ENCODE measurements around the gene NADSYN1. TPM values are rescaled to one million over a fixed set of nuclear protein-coding genes. Genes with fewer than 3 reads are reported as not detected.

Gene NADSYN1
- total and polyA plus RNA-seq, 2 experiments from 2014 or later, result 35.6 to 54.9 TPM

DNA sequence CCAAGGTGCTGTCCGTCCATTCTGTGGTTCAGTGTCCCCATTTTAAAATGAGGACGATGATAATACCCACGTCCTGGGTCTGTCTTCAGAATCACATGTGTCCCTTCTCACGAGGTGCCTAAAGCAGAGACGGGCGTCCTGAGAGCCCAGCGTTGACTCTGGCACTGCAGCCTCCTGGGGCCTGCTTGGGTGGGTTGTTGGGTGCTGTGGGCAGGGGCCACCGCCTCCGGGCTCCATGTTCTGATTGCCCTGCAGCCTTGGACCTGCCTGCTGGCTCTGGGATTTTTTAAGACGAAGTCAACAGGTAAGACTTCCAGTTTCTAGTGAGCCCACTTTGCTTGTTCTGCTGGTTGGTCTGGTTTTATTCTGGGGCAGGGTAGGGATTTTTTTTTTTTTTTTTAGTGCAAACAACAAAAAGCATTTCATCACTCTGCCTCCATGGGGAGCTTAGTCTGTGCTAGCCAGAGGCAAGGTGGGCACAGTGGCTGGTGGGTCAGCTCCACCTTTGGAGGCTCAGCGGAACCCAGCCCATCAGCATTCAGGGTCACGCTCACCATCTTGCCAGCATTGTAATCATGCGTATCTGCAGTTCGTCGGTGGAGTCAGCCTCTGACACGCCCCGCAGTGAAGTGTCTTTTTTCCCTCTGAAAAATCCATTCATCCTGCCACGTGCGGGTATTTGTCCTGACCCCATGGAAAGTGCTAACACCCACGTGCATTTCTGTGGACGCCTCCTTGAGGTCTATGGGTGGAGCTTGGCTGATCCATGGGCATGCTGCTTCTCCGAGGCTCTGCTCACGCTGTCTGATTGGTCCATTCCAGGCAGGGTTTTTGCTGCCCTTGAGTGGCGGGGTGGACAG, 28.3 kb downstream of the NADSYN1 start:
- Histone ChIP-seq H3K4me3 (no peak overlapping the region), H3K4me1 (ENCODE audit: insufficient read depth) (no peaks in the 10 kb centered on the region), H3F3A (replicated peaks; ENCODE audit: low read depth) (no peaks in the 10 kb centered on the region), H4K20me1 (replicated peaks; ENCODE audit: insufficient read depth) (no peaks in the 10 kb centered on the region), H3K36me3 (ENCODE audit: insufficient read depth) (peaks cover 10% of the 10 kb centered on the region), H3K79me2 (replicated peaks; ENCODE audit: insufficient read depth) (no peaks in the 10 kb centered on the region), H3K27ac (ENCODE audit: low read depth) (no peak overlapping the region), H3K27me3 (ENCODE audit: insufficient read depth) (no peaks in the 10 kb centered on the region), H2AFZ (no peak overlapping the region), H3K4me2 (no peak overlapping the region), H3K9me2 (ENCODE audit: insufficient read depth) (no peaks in the 10 kb centered on the region)
- no peak for TF ChIP-seq ETS1 (IDR thresholded peaks at IDR 0.05)
- TF ChIP-seq CTCF (conservative IDR thresholded peaks at IDR 0.05; ENCODE audit: low read depth in 2 of 2), result no peak
- TF ChIP-seq ZNF331 (CRISPR knock-in tag; IDR thresholded peaks at IDR 0.05; ENCODE audit: low read depth), result no peak
- TF ChIP-seq NANOG (IDR thresholded peaks at IDR 0.05; ENCODE audit: borderline replicate concordance), result no peak
- no peak for TF ChIP-seq CREB1 (CRISPR knock-in tag; IDR thresholded peaks at IDR 0.05; ENCODE audit: low read depth)
- no peak for TF ChIP-seq REST (IDR thresholded peaks at IDR 0.05; ENCODE audit: unreplicated experiment)
- no peak for TF ChIP-seq JUNB (IDR thresholded peaks at IDR 0.05; ENCODE audit: unreplicated experiment)
- no peak for TF ChIP-seq EZH2 (IDR thresholded peaks at IDR 0.05; ENCODE audit: low read depth, unreplicated experiment)
- TF ChIP-seq EZH2phosphoT487 (IDR thresholded peaks at IDR 0.05; ENCODE audit: unreplicated experiment), result no peak
- no peak for TF ChIP-seq POLR2AphosphoS5 (IDR thresholded peaks at IDR 0.05; ENCODE audit: low read depth)
- no peak for TF ChIP-seq ZNF114 (CRISPR knock-in tag; IDR thresholded peaks at IDR 0.05)
- TF ChIP-seq, protein P1, sequence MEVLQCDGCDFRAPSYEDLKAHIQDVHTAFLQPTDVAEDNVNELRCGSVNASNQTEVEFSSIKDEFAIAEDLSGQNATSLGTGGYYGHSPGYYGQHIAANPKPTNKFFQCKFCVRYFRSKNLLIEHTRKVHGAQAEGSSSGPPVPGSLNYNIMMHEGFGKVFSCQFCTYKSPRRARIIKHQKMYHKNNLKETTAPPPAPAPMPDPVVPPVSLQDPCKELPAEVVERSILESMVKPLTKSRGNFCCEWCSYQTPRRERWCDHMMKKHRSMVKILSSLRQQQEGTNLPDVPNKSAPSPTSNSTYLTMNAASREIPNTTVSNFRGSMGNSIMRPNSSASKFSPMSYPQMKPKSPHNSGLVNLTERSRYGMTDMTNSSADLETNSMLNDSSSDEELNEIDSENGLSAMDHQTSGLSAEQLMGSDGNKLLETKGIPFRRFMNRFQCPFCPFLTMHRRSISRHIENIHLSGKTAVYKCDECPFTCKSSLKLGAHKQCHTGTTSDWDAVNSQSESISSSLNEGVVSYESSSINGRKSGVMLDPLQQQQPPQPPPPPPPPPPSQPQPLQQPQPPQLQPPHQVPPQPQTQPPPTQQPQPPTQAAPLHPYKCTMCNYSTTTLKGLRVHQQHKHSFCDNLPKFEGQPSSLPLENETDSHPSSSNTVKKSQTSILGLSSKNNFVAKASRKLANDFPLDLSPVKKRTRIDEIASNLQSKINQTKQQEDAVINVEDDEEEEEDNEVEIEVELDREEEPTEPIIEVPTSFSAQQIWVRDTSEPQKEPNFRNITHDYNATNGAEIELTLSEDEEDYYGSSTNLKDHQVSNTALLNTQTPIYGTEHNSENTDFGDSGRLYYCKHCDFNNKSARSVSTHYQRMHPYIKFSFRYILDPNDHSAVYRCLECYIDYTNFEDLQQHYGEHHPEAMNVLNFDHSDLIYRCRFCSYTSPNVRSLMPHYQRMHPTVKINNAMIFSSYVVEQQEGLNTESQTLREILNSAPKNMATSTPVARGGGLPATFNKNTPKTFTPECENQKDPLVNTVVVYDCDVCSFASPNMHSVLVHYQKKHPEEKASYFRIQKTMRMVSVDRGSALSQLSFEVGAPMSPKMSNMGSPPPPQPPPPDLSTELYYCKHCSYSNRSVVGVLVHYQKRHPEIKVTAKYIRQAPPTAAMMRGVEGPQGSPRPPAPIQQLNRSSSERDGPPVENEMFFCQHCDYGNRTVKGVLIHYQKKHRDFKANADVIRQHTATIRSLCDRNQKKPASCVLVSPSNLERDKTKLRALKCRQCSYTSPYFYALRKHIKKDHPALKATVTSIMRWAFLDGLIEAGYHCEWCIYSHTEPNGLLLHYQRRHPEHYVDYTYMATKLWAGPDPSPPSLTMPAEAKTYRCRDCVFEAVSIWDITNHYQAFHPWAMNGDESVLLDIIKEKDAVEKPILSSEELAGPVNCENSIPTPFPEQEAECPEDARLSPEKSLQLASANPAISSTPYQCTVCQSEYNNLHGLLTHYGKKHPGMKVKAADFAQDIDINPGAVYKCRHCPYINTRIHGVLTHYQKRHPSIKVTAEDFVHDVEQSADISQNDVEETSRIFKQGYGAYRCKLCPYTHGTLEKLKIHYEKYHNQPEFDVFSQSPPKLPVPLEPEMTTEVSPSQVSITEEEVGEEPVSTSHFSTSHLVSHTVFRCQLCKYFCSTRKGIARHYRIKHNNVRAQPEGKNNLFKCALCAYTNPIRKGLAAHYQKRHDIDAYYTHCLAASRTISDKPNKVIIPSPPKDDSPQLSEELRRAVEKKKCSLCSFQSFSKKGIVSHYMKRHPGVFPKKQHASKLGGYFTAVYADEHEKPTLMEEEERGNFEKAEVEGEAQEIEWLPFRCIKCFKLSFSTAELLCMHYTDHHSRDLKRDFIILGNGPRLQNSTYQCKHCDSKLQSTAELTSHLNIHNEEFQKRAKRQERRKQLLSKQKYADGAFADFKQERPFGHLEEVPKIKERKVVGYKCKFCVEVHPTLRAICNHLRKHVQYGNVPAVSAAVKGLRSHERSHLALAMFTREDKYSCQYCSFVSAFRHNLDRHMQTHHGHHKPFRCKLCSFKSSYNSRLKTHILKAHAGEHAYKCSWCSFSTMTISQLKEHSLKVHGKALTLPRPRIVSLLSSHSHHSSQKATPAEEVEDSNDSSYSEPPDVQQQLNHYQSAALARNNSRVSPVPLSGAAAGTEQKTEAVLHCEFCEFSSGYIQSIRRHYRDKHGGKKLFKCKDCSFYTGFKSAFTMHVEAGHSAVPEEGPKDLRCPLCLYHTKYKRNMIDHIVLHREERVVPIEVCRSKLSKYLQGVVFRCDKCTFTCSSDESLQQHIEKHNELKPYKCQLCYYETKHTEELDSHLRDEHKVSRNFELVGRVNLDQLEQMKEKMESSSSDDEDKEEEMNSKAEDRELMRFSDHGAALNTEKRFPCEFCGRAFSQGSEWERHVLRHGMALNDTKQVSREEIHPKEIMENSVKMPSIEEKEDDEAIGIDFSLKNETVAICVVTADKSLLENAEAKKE (CRISPR knock-in tag; IDR thresholded peaks at IDR 0.05), result no peak
- TF ChIP-seq STAT1 (IDR thresholded peaks at IDR 0.05; ENCODE audit: unreplicated experiment), result no peak
- Mint-ChIP-seq H3K27ac (no peak overlapping the region), H3K4me3 (no peak overlapping the region), H3K27me3 (ENCODE audit: insufficient read depth, low read depth, poor library complexity) (no peaks in the 10 kb centered on the region), H3K9me3 (no peaks in the 10 kb centered on the region), H3K36me3 (ENCODE audit: low read depth) (peaks cover 59% of the 10 kb centered on the region), H3K4me1 (peaks cover 9% of the 10 kb centered on the region)
- ATAC-seq, result no peak
- no peak for DNase-seq (ENCODE audit: low spot score)

Measured in GM23338 (cell line).